GM19328 (cell line): ENCODE results near the gene SLC23A2.
"Not testable (repeated sequence)": the region's sequence is repeated elsewhere in the genome, so short reads cannot be mapped to it uniquely, and the experiment has no call there.

Experiments used
- ATAC-seq: cut with Tn5 transposase; IDR thresholded peaks from one replicate; pipeline ENCODE4 v1.9.1; 2021; ENCODE audit warnings: mild to moderate bottlenecking, moderate library complexity; ENCODE audit not compliant: unreplicated experiment

The SLC23A2 gene

DNA sequence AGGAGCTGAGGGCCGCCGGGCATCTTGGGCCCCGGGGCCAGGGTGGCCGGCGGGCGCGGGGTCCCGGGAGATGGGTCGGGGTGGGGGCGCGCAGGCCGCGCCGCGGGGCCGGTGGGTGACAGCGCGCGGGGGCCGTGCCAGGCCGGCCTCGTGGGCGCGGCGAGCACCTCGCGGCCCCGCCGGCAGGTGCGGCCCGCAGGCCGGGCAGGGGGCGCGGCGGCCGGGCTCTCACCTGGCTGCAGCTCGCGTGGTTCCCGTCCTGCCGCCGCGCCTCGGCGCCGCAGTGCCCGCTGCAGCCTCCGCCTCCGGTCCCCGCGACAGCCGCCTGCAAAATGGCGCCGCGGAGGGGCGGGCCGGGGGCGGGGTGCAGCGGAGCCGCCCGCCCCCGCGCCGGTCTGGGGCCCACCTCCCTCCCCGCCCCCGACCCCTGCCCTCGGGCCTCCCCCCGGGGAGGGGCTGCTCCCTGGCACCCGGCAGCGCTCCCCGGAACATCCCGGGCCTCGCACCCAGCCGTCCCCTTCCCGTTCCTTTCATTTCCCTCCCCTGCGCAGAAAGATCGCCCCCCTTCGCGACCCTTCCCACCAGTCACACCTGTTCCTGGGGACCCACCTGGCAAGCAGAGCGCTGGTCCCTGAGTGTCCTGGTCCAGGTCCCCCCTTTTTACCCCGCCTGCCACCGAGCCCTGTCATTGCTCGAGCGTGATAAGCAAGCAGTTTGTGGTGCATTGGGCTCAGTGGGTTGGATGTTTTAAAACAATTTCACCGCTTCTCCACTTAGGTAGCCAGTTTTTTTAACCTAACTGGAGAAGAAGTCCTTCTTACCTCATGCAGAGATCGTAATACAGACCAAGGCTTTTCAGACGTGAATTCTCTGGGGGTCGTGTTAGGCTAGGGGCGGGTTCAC is at the start of gene SLC23A2:
SLC23A2 (minus strand) TSS at position 337 of the 903 bp plus-strand sequence. CDS start 68,948 bp downstream, outside the sequence.
- no peak for ATAC-seq

DNA sequence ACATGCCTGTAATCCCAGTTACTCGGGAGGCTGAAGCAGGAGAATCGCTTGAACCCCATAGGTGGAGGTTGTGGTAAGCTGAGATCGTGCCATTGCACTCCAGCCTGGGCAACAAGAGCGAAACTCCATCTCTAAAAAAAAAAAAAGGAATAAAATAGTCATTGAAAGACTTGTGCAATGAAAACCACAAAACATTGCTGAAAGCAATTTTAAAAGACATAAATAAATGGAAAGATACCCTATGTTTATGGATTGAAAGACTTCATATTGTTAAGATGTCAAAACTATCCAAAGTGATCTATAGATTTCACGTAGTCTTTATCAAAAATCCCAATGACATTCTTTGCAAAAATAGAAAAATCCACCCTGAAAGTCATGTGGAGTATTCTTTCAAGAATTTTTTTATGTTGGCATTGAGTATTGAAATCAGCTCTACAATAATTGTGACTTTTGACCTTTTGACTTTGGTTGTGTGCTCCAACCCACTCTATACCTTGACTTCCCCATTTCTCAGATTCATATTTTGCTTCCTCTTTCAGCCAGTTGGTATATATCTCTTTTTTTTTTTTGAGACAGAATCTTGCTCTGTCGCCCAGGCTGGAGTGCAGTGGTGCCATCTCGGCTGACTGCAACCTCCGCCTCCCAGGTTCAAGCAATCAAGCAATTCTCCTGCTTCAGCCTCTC is 45.5 kb upstream of the SLC23A2 start:
- no peak for ATAC-seq

DNA sequence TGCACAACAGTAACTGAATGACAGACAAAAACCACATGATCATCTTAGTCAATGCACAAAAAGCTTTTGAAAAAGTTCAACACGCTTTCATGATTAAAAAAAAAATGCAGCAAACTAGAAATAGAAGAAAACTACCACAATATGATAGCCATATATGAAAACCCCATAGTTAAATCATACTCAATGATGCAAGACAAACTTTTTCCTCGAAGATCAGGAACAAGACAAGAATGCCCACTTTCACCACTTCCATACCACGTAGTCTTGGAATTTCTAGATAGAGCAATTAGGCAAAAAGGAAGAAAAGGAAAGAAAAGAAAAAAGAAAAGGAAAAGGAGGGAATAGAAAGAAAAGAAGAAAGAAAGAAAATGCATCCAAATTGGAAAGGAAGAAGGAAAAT is 44.6 kb upstream of the SLC23A2 start:
- no peak for ATAC-seq

DNA sequence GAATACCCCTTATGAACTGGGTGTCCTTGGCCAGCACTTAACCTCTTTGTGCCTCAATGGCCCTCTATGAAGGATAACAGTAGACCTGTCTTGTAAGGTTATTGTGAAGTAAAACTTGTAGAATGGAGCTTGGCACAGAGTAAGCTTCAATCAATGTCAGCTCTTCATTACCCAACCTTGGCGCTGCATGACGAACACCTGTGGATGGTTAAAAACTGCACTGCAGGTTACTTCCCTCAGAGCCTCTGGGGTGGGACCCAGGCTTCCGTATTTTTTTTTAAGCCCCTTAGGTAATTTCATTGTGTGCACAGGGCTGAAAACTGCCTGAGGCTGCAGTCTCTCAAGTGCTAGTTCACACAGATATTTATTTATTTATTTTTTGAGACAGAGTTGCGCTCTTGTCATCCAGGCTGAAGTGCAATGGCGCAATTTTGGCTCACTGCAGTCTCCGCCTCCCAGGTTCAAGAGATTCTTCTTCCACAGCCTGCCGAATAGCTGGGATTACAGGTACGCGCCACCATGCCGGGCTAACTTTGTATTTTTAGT is 42.8 kb upstream of the SLC23A2 start:
- ATAC-seq: no peak

DNA sequence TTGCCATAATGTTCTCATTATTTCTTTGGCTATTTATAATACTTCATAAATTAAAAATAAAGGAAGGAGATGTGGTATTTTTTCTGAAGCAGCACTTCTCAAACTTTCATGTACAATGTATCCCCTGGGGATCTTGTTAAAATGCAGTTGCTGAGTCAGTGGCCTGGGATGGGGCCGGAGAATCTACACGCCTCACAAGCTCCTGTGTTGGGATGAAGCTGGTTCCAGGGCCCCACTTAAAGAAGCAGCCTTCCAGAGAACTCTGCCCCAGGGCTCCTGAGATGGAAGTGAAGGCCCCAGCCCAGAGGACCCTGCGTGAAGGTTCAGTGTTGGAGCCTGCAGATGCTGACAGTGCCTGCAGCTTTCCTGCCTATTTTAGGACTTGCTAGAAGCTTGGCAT is 40.1 kb upstream of the SLC23A2 start:
- no peak for ATAC-seq

DNA sequence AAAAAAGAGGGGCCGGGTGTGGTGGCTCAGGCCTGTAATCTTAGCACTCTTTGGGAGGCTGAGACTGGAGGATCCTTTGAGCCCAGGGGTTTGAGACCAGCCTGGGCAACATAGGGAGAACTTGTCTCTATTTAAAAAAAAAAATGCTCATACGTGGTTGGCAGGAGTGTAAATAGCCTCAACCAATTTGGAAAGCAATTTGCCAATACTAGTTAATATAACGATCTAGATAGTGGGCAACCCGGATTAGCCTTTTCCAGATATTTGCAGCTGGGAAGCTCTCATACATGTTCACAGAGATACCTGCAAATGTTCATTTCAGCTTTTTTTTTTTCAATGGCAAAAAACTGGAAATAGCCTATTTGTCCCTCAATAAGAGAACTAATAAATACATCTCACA is 39.0 kb upstream of the SLC23A2 start:
- ATAC-seq: no peak

DNA sequence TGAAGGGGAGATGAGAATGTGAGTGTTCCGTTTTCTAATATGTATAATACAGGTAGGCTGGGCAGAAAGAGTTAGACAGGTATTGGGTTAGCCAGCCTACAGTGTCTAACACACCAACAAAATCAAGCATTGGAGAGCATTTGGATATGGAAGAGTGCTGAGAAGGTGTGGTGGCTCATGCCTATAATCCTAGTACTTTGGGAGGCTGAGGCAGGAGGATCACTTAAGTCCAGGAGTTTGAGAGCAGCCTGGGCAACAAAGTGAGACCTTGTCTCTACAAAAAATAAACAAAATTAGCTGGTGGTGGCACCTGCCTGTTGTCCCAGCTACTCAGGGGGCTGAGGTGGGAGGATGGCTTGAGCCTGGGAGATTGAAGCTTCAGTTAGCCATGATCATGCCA is 38.6 kb upstream of the SLC23A2 start:
- no peak for ATAC-seq

DNA sequence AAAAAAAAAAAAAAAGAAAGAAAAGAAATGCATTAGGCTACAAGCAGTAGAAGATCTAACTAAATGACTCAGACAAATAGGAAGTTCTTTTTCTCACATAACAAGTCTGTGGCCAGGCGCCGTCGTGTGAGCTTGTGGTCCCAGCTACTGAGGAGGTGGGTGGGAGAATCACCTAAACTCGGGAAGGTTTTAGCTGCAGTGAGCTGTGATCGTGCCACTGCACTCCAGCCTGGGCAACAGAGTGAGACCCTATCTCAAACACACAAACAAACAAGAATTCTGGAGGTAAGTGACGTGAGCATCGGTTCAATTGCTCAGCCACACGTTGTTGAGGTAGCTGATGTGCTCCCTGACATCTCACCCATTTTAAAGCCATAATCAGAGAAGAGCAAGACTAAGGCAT is 37.9 kb upstream of the SLC23A2 start:
- ATAC-seq: no peak

DNA sequence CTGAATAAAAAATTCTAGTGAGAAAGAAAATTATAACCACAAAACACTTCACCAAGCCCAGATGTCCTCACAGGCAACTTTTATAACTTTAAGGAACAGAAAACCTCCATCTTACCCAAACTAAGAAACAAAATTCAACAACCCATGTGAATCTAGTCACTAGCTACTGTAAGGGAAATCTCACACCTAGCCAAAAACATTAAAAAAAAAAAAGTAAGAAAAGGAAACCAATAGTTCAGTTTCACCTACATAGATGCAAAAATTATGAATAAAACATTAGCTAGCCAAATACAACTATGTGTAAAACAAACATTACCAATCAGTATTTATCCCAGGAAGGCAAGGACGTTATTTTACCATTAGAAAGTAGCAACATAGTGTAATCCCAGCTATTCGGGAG is 35.5 kb upstream of the SLC23A2 start:
- no peak for ATAC-seq

DNA sequence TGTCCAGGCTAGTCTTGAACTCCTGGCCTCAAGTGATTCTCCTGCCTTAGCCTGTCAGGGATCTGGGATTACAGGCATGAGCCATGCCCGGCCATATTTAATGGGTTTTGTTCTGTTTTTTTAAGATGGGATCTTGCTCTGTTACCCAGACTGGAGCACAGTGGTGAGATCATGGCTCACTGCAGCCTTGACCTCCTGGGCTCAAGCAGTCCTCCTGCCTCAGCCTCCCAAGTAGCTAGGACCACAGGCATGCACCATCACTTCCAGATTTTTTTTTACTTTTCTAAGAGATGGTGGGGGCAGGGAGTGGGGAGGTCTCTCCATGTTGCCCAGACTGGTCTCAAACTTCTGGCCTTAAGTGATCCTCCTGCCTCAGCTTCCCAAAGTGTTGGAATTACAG is 34.2 kb upstream of the SLC23A2 start:
- ATAC-seq: not testable (repeated sequence)

DNA sequence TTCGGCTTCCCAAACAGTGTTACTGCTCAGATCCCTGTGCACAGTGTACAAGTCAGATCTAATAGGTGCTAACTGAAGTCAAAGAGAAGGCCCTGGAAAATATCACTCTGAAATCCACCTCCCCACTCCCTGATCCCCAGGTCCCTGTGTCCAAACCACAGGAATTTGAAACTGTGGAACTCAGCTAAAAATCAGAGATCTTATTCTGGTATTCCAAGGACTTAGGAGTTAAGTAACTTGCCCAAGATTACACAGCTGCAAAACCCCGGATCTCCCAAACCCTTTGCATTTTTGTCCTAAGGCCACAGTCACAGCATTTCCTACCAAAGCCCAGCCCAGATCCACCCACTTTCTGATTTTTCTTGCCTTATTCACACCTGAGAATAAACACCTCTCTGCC is 32.3 kb upstream of the SLC23A2 start:
- no peak for ATAC-seq

DNA sequence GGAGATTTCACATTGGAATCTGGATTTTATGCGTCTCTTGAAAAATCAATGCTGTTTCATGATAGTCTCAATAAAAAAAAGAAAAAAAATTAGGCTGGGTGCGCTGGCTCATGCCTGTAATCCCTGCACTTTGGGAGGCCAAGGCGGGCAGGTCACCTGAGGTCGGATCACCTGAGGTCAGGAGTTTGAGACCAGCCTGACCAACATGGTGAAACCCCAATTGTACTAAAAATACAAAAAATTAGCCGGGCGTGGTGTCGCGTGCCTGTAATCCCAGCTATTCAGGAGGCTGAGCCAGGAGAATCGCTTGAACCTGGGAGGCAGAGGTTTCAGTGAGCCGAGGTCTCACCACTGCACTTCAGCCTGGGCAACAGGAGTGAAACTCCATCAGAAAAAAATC is 30.4 kb upstream of the SLC23A2 start:
- not testable (repeated sequence) for ATAC-seq

DNA sequence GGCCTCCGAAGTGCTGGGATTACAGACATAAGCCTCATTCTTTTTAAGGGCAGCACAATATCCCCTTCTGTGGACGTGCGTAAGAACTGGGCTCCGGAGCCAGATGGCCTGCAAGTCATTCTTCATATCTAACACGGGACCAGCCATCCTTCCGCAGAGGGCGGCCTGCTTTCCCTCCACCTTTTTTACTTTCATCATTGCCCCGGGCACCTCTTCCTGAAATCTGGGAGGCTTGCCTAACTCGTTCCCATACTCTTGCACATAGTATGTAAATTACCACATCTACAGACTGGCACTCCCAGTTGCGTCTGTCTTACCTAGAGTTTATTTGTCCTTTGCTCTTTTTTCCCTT is 29.9 kb upstream of the SLC23A2 start:
- ATAC-seq: no peak

DNA sequence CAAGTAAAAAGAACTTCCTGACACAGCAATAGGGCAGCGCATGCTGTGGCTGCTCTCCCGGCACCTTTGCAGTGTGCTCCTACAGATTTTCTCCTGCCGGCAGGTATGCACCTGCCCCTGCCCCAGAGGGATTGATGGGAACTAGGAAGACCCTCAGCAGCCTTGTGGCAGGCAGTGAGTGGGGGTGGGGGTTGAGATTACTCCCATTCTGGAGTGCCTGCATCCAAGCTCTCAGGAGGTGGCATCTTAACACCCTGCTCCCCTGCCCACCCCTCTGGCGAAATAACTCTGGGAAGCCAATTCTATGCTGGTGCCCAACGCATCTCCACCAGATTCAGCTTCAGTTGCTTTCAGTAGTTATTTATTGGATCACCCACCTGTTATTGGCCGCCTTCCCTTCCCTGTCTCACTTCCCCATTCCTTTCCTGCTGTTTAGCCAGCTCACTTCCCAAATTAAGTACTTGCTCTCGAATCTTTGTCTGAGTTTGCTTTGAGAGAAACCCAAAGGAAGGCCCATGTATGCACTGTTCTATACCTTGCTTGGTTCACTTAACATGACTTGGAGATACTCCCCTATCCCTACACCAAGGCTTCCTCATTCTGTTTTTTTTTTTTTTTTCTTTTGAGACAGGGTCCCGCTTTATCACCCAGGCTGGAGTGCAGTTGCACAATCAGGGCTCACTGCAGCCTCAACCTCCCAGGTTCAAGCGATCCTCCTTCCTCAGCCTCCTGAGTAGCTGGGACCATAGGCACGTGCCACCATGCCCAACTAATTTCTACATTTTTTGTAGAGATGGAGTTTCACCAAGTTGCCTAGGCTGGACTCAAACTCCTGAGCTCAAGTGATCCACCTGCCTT is 29.3 kb upstream of the SLC23A2 start:
- ATAC-seq: no peak

DNA sequence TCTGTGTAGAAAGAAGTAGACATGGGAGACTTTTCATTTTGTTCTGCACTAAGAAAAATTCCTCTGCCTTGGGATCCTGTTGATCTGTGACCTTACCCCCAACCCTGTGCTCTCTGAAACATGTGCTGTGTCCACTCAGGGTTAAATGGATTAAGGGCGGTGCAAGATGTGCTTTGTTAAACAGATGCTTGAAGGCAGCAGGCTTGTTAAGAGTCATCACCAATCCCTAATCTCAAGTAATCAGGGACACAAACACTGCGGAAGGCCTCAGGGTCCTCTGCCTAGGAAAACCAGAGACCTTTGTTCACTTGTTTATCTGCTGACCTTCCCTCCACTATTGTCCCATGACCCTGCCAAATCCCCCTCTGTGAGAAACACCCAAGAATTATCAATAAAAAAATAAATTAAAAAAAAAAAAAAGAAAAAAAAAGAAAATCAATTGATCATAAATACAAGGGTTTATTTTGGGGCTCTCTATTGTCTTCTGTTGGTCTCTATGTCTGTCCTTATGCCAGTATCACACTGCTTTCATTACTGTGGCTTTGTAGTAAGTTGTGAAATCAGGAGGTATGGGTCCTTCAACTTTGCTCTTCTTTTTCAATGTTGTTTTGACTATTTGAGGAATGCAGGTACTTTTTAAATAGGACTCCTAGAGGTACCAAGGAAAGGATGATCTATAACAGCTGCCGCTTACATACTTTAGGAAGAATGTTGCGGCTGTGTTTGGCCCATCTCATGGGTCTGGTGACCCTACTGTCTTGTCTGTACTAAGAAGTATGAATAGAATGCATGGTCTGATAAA is 27.1 kb upstream of the SLC23A2 start:
- ATAC-seq: not testable (repeated sequence)

DNA sequence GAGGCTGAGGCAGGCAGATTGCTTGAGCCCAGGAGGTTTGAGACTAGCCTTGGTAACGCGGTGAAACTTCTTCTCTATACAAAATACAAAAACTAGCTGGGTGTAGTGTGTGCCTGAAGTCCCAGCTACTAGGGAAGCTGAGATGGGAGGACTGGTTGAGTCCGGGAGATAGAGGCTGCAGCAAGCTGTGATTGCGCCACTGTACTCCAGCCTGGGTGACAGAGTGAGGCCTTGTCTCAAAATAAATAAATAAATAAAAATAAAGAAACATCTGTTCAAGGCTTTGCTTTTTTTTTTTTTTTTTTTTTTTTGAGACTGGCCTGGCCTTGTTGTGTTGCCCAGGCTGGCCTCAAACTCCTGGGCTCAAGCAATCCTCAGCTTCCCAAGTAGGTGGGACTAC is 23.7 kb upstream of the SLC23A2 start:
- no peak for ATAC-seq

DNA sequence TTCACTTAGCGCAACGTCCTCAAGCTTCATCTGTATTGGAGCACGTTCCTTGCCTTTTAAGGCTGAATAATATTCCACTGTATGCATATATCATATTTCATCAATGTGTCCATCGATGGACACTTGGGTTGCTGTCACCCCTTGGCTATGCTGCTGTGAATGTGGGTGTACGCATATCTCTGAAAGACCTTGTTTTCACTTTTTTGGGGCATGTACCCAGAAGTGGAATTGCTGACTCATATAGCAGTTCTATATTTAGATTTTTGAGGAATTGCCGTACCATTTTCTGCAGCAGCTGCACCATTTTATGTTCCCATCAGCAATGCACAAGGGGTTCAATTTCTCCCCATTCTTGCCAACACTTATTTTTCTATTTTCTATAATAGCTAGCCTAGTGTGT is 22.8 kb upstream of the SLC23A2 start:
- no peak for ATAC-seq

DNA sequence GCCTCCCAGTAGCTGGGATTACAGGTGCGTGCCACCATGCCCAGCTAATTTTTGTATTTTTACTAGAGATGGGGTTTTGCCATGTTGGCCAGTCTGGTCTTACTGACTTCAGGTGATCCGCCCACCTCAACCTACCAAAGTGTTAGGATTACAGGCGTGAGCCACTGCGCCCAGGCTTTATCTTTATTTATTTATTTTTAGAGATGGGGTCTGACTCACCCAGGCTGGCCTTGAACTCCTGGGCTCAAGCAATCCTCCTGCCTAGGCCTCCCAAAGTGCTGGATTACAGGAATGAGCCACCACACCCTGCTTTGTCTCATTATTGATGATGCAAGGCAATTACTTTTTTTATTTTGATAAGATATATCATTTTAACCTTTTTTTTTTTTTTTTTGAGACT is 21.9 kb upstream of the SLC23A2 start:
- not testable (repeated sequence) for ATAC-seq

DNA sequence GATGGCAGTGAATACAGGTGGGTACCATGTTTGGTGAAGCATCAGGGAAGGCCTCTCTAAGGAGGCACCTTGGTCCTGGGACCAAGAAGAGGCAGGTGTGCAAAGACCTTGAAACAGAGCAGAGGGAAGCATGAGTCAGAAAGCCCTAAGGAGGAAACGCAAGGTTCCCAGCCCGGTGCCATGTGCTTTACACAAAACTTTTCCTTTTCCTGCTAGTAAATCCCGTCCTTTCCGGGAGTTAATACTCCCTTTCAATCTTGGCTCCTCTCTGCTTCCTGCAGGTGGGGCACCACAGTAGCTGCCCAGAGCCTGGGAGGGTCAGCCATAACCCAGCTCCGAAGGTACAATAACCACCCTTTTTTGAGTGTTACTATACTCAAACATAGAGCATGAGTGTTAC is 19.4 kb upstream of the SLC23A2 start:
- ATAC-seq: no peak

DNA sequence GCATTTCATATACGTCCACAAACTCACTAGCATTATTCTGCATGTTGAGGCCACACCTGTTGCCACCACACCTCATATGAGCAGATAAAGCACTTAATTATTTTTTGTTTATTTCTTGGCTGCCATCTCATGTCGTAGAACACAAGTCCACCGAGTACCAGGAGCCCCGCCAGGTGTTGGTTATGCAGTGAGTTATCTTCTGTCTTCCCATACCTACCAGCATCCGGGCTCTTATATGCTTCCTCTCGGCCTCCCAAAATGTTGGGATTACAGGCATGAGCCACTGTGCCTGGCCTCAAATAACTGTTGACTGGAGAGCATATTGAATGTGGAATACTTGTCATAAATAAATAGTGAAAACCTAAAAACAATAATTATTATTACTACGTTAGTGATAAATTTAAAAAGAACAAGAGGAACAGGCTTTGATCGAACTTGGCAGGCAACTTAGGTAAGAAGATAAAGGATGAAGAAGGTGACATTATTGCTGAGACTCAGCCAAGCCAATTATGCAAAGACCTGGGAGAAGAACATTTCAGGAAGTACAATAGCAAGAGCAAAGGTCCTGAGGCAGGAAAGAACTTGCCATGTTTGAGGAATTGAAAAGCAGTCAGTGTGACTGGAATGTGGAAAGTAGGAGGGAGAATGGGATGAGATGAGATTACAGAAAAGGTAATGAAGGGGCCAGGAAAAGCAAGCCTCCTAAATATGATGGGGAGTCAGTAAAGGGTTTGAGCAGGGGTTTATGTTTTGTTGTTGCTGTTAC is 12.6 kb upstream of the SLC23A2 start:
- no peak for ATAC-seq
